GM12873 (cell line): ENCODE data around the gene CNPPD1.

Experiments
- TF ChIP-seq, protein P1 (sequence below): IDR thresholded peaks from 2 replicates; pipeline ENCODE4 v1.5.1; 2012; ENCODE audit warnings: low read depth, mild to moderate bottlenecking, moderate library complexity, low read length, control low read depth; ENCODE audit not compliant: insufficient read depth; ENCODE audit errors: missing control alignments

Gene CNPPD1

DNA sequence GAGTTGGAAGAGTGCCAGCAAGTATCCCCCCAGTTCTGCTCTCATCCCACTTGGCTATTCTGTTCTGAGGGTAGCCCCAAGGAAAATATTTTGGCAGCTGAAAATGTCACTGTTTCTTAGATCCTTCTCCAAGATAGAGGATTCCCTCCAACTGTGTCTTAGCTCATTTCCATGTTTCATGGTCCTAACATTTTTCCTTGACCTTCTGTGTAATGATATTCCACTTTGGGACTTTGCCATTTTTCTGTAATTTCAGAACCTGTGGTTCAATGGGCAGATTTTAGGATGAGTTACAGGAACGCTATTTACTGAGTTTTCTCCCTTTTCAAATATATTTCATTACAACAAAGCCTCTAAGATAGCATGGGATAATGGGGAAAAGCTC lies 50.8 kb downstream of the CNPPD1 start:
- TF ChIP-seq, protein P1, sequence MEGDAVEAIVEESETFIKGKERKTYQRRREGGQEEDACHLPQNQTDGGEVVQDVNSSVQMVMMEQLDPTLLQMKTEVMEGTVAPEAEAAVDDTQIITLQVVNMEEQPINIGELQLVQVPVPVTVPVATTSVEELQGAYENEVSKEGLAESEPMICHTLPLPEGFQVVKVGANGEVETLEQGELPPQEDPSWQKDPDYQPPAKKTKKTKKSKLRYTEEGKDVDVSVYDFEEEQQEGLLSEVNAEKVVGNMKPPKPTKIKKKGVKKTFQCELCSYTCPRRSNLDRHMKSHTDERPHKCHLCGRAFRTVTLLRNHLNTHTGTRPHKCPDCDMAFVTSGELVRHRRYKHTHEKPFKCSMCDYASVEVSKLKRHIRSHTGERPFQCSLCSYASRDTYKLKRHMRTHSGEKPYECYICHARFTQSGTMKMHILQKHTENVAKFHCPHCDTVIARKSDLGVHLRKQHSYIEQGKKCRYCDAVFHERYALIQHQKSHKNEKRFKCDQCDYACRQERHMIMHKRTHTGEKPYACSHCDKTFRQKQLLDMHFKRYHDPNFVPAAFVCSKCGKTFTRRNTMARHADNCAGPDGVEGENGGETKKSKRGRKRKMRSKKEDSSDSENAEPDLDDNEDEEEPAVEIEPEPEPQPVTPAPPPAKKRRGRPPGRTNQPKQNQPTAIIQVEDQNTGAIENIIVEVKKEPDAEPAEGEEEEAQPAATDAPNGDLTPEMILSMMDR, result no peak

- TF ChIP-seq, protein P1, result no peak
Observed at GRCh38 chr2:219125225-219125885, 51.4 kb downstream of the CNPPD1 start.

DNA sequence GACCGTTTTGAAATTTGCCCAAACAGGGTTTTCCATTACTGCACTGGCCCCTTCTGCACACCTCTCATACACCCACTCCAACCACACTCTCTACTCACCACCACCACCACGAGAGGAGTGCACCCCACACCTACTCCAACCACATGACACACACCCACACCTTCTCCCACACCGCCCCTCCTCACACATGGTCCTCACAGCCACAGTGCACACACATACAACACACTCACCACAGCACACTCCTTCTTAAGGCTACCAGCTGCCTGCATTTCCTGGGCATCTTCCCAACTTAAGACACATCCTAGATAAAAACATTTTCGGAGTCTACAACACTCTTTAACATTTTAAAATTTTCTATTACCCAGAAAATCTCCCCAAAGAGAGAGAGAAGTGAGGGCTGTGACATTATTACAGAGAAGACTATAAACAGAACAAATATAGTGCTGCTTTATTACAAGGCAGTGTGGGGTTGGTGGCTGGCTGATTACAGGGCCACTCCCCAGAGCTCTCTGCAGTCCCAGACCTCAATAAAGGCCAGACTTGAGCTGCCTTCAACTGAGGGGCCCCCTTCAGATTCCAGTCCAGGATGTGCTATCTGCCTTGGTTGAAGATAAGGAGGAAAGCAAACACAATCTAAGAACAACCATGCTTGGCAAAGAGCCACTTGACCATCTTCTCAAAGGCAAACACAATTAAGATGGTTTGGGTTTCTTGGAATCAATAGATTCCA lies 52.2 kb downstream of the CNPPD1 start:
- TF ChIP-seq, protein P1, result no peak

DNA sequence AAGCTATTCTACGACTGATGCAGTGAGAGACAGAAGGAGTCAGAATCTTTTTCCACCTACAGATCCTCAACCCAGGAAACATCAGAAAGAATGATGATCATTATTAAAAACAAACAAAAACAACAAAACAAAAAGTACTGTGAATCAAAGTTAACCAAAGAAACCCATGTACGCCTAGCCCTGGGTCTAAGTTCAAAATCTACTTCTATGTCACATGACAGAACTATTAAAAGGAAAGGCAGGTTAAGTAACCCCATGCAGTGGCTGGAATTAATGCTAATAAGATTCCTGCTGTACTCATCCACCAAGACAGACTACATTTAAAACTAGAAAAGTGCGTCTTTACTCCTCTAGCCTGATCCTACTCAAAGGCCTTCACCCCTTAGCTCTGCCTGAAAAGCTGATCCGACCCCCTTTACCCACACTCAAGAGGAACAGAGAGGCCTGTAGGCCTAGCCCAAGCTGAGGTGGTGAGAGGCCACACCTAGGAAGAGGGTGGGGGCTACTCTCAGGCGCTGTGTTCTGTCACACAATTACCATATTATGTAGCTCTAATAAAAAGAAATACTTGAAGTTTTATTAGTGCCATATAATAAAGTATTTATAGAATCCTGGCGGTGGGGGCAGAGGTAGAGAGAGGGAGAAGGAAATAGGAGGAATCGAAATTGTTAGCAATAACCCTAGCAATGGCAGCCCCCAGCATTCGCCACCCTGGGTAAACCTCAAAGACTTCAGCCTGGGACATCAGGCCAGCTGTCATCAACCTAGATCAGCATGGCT lies 53.2 kb downstream of the CNPPD1 start:
- TF ChIP-seq, protein P1, result no peak

- TF ChIP-seq, protein P1, result no peak
Observed at GRCh38 chr2:219122202-219122980, 54.3 kb downstream of the CNPPD1 start.
